Kasumi-1 (cell line): ENCODE measurements around the gene IGLL5.

Experiments
- DNase-seq, 2 experiments: peaks; one replicate each; lab custom pipeline; 2025; lab: John Stamatoyannopoulos, UW

IGLL5 gene

GRCh38 chr22:22863001-22863400 lies 24.6 kb upstream of the IGLL5 start:
- DNase-seq = no peak

GRCh38 chr22:22865311-22866072 lies 22.1 kb upstream of the IGLL5 start:
- no peak for DNase-seq

- no peak for DNase-seq
These were observed 21.1 kb upstream of the IGLL5 start for GRCh38 chr22:22866381-22867111.

GRCh38 chr22:22867996-22868715 lies 19.5 kb upstream of the IGLL5 start:
- no peak for DNase-seq

GRCh38 chr22:22870577-22871404 lies 16.8 kb upstream of the IGLL5 start:
- peak; percentile 31 to 50 for DNase-seq

GRCh38 chr22:22871536-22872278 lies 15.9 kb upstream of the IGLL5 start:
- DNase-seq = no peak

- no peak for DNase-seq
These were observed 14.6 kb upstream of the IGLL5 start for GRCh38 chr22:22872722-22873708.

- DNase-seq = peak; percentile 63 to 79
These were observed 9.9 kb upstream of the IGLL5 start for GRCh38 chr22:22877523-22878210.

- no peak for DNase-seq
These were observed 9.4 kb upstream of the IGLL5 start for GRCh38 chr22:22878211-22878570.

- DNase-seq = no peak
These were observed 8.6 kb upstream of the IGLL5 start for GRCh38 chr22:22878801-22879674.

- no peak for DNase-seq
These were observed 7.9 kb upstream of the IGLL5 start for GRCh38 chr22:22879675-22880155.

GRCh38 chr22:22880645-22881044 lies 7.0 kb upstream of the IGLL5 start:
- DNase-seq = no peak

- no peak for DNase-seq
These were observed 6.3 kb upstream of the IGLL5 start for GRCh38 chr22:22881116-22882000.

GRCh38 chr22:22882033-22882717 lies 5.4 kb upstream of the IGLL5 start:
- DNase-seq = peak; percentile 43 to 49

- DNase-seq = no peak
These were observed 4.4 kb upstream of the IGLL5 start for GRCh38 chr22:22883090-22883727.
